HG03442 (cell line): ENCODE measurements around the gene LDHD.

Experiments used
- ATAC-seq: cut with Tn5 transposase; IDR thresholded peaks from one replicate; pipeline ENCODE4 v1.9.1; 2021; ENCODE audit warnings: mild to moderate bottlenecking, moderate library complexity; ENCODE audit not compliant: unreplicated experiment

The LDHD gene

GRCh38 chr16:75064403-75065148 is 52.0 kb downstream of the LDHD start:
- ATAC-seq: no peak

- no peak for ATAC-seq
Measured at GRCh38 chr16:75063549-75064088, 53.0 kb downstream of the LDHD start.

GRCh38 chr16:75062976-75063346 is 53.6 kb downstream of the LDHD start:
- no peak for ATAC-seq

- no peak for ATAC-seq
Measured at GRCh38 chr16:75062135-75062975, 54.2 kb downstream of the LDHD start.
